Keratinocyte (primary cell): ENCODE measurements around the gene SYP. TPM values are rescaled to one million over a fixed set of nuclear protein-coding genes. Genes with fewer than 3 reads are reported as not detected.
"Not testable (repeated sequence)": the region's sequence is repeated elsewhere in the genome, so short reads cannot be mapped to it uniquely, and the experiment has no call there.

Experiments
- DNase-seq: peaks from one replicate; pipeline ENCODE4 v3.0.0-alpha.2; 2011; ENCODE audit warnings: low read depth, missing footprints, low spot score
- FAIRE-seq: peaks from 2 replicates; lab custom pipeline; 2011; peaks lifted over from hg19 to GRCh38; lab: Jason Lieb, UNC
- H2AFZ ChIP-seq: 2 replicates; pipeline ENCODE4 v1.6.0; 2012; ENCODE audit warnings: low read length, control low read depth, inconsistent platforms; ENCODE audit not compliant: control insufficient read depth
- H3K27ac ChIP-seq: 2 replicates; pipeline ENCODE4 v1.5.1; 2011; ENCODE audit warnings: low read length; ENCODE audit not compliant: control insufficient read depth, insufficient read depth
- H3K27me3 ChIP-seq: 3 replicates; pipeline ENCODE4 v1.6.0; 2011; ENCODE audit warnings: low read length; ENCODE audit not compliant: control insufficient read depth, insufficient read depth; ENCODE audit errors: extremely low read depth
- H3K36me3 ChIP-seq, 2 experiments: 2 replicates in 1 of 2; 3 replicates in 1 of 2; pipeline ENCODE4 v1.5.1; 2011; ENCODE audit warnings: low read length in 2 of 2, mild to moderate bottlenecking in 1 of 2; ENCODE audit not compliant: control insufficient read depth in 2 of 2, insufficient read depth in 2 of 2; ENCODE audit errors: extremely low read depth in 1 of 2
- H3K4me1 ChIP-seq: 3 replicates; pipeline ENCODE4 v1.5.1; 2011; ENCODE audit warnings: low read length; ENCODE audit not compliant: control insufficient read depth, insufficient read depth; ENCODE audit errors: extremely low read depth
- H3K4me2 ChIP-seq: 3 replicates; pipeline ENCODE4 v1.6.0; 2011; ENCODE audit warnings: low read depth, low read length; ENCODE audit not compliant: control insufficient read depth, insufficient read depth; ENCODE audit errors: extremely low read depth
- H3K4me3 ChIP-seq, 3 experiments: fragments of 200-600 bp in 1 of 3; sonication (generic) in 1 of 3; 2 replicates in 2 of 3; 3 replicates in 1 of 3; pipeline ENCODE4 v1.5.1; 2011 to 2016; ENCODE audit warnings: low read length in 3 of 3, mild to moderate bottlenecking in 3 of 3, control low read depth in 2 of 3, inconsistent platforms in 1 of 3, low read depth in 1 of 3, mixed read lengths in 1 of 3, mixed run types in 1 of 3, moderate library complexity in 1 of 3; ENCODE audit not compliant: control insufficient read depth in 2 of 3, insufficient read depth in 2 of 3; ENCODE audit errors: extremely low read depth in 1 of 3
- H3K79me2 ChIP-seq: 2 replicates; pipeline ENCODE4 v1.6.0; 2012; ENCODE audit warnings: low read length; ENCODE audit not compliant: control insufficient read depth, insufficient read depth
- H3K9ac ChIP-seq: 3 replicates; pipeline ENCODE4 v1.6.0; 2011; ENCODE audit warnings: low read length; ENCODE audit not compliant: control insufficient read depth, insufficient read depth; ENCODE audit errors: extremely low read depth
- H3K9me1 ChIP-seq: 3 replicates; pipeline ENCODE4 v1.6.0; 2011; ENCODE audit warnings: low read length; ENCODE audit not compliant: control insufficient read depth, insufficient read depth; ENCODE audit errors: extremely low read depth
- H3K9me3 ChIP-seq: 2 replicates; pipeline ENCODE4 v1.5.1; 2012; ENCODE audit warnings: low read depth, low read length; ENCODE audit not compliant: control insufficient read depth
- H4K20me1 ChIP-seq: 3 replicates; pipeline ENCODE4 v1.6.0; 2011; ENCODE audit warnings: low read length; ENCODE audit not compliant: control insufficient read depth, insufficient read depth; ENCODE audit errors: extremely low read depth
- EZH2 ChIP-seq: IDR thresholded peaks from one replicate; pipeline ENCODE4 v1.6.1; 2012; ENCODE audit warnings: inconsistent platforms, mild to moderate bottlenecking, low read length, moderate library complexity
- dilution Hi-C: fragments of 300-500 bp; cut with MboI; formaldehyde crosslinking; loops from one replicate; pipeline ENCODE4 v1.7.0; 2020; ENCODE audit warnings: low sequenced_read_pairs; ENCODE audit not compliant: extremely low pct_ligation_motif_present
- polyA plus RNA-seq, 5 experiments: library from polyadenylated mRNA; depleted of rRNA in 3 of 5; stranded (reverse) in 3 of 5; stranded (forward) in 1 of 5; unstranded in 1 of 5; fragments of >200 nt; gene quantifications; 1 replicate in 1 of 5; 2 replicates in 3 of 5; 3 replicates in 1 of 5; pipeline versions ENCODE4 v1.2.1 to v1.2.3, GENCODE V29; 2011 to 2012; ENCODE audit warnings: missing spikeins in 2 of 5, low read depth in 1 of 5, low replicate concordance in 1 of 5
- TF ChIP-seq, protein P1 (sequence below), 3 experiments: IDR thresholded peaks in 1 of 3; conservative IDR thresholded peaks in 1 of 3; optimal IDR thresholded peaks in 1 of 3; 2 replicates in 2 of 3; 3 replicates in 1 of 3; pipeline versions ENCODE3 to v1.5.1; 2011; ENCODE audit warnings: low read length in 3 of 3, mild to moderate bottlenecking in 3 of 3, moderate library complexity in 2 of 3, control low read depth in 1 of 3, inconsistent platforms in 1 of 3; ENCODE audit not compliant: insufficient read depth in 2 of 3; ENCODE audit errors: extremely low read depth in 1 of 3

Gene SYP
- polyA plus RNA-seq, 1 donor (not counting 4 experiments of a cell fraction or from before 2014, with no cell fraction given): 0.07 TPM

DNA sequence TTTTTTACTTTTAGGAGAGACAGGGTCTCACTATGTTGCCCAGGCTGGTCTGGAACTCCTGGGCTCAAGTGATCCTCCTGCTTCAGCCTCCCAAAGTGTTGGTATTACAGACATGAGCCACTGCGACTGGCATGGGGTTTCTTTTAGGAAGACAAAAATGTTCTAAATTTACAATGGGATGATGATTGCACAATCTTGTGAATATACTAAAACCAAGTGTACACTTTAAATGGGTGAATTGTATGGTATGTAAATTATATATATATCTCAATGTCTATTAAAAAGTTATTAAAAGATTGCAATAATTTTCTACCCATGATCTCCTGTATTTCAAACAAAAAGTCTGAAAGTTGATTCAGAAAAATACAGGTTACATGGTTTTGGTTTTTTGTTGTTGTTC, 46.5 kb downstream of the SYP start:
- Histone ChIP-seq H4K20me1 (no peaks in the 10 kb centered on the region), H3K9ac (no peak overlapping the region), H3K27ac (no peak overlapping the region), H3K27me3 (no peaks in the 10 kb centered on the region), H3K36me3 (no peaks in the 10 kb centered on the region), H3K4me1 (peaks cover 4% of the 10 kb centered on the region), H2AFZ (no peak overlapping the region), H3K4me3 (no peak overlapping the region), H3K4me2 (no peak overlapping the region), H3K9me1 (no peaks in the 10 kb centered on the region), H3K79me2 (no peaks in the 10 kb centered on the region), H3K9me3 (no peaks in the 10 kb centered on the region)
- no peak for FAIRE-seq
- dilution Hi-C loops: no loop called here
- TF ChIP-seq, protein P1, sequence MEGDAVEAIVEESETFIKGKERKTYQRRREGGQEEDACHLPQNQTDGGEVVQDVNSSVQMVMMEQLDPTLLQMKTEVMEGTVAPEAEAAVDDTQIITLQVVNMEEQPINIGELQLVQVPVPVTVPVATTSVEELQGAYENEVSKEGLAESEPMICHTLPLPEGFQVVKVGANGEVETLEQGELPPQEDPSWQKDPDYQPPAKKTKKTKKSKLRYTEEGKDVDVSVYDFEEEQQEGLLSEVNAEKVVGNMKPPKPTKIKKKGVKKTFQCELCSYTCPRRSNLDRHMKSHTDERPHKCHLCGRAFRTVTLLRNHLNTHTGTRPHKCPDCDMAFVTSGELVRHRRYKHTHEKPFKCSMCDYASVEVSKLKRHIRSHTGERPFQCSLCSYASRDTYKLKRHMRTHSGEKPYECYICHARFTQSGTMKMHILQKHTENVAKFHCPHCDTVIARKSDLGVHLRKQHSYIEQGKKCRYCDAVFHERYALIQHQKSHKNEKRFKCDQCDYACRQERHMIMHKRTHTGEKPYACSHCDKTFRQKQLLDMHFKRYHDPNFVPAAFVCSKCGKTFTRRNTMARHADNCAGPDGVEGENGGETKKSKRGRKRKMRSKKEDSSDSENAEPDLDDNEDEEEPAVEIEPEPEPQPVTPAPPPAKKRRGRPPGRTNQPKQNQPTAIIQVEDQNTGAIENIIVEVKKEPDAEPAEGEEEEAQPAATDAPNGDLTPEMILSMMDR (optimal IDR thresholded peaks at IDR 0.05 in 1 of 3, IDR thresholded peaks at IDR 0.05 in 1 of 3, conservative IDR thresholded peaks at IDR 0.05 in 1 of 3; ENCODE audit: extremely low read depth in 1 of 3, insufficient read depth in 2 of 3, low read length in 3 of 3): no peak
- no peak for TF ChIP-seq EZH2
- no peak for DNase-seq

DNA sequence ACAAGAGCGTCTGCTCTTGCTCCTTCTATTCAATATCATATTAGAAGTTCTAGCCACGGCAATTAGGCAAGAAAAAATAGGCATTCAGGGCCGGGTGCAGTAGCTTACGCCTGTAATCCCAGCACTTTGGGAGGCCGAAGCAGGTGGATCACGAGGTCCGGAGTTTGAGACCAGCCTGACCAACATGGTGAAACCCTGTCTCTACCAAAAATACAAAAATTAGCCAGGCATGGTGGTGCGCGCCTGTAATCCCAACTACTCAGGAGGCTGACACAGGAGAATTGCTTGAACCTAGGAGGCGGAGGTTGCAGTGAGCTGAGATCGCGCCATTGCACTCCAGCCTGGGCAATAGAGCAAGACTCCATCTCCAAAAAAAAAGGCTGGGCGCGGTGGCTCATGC, 50.7 kb downstream of the SYP start:
- H3K4me3 ChIP-seq, H3K9ac ChIP-seq, H3K27ac ChIP-seq, H3K9me1 ChIP-seq, H3K4me2 ChIP-seq, H3K36me3 ChIP-seq, H3K9me3 ChIP-seq, H3K4me1 ChIP-seq, H3K27me3 ChIP-seq, H3K79me2 ChIP-seq, H4K20me1 ChIP-seq, FAIRE-seq, dilution Hi-C loops, H2AFZ ChIP-seq, DNase-seq: not testable (repeated sequence)

- H3K9ac ChIP-seq, H3K4me3 ChIP-seq, dilution Hi-C loops, H3K27ac ChIP-seq, H2AFZ ChIP-seq, H3K4me1 ChIP-seq, H3K36me3 ChIP-seq, H4K20me1 ChIP-seq, H3K27me3 ChIP-seq, H3K9me1 ChIP-seq, H3K4me2 ChIP-seq, DNase-seq, FAIRE-seq, H3K9me3 ChIP-seq, H3K79me2 ChIP-seq: not testable (repeated sequence)
Observed at GRCh38 chrX:49148390-49149100, 51.4 kb downstream of the SYP start.
